Posterior cingulate gyrus (tissue), 11 donors: Measurements from ENCODE around the gene PHLDA3.
"Not testable (repeated sequence)": the region's sequence is repeated elsewhere in the genome, so short reads cannot be mapped to it uniquely, and the experiment has no call there.

Source experiments
- DNase-seq, 10 donors: peaks; one replicate each; pipeline versions ENCODE4 v3.0.0 to v3.0.0-alpha.2; 2020 to 2021; ENCODE audit warnings: mixed read lengths in 3 of 10
- intact Hi-C: fragments of 100-400 bp; cut with DNase I; formaldehyde crosslinking; loops from one replicate; pipeline ENCODE4 v1.15.1; 2023

PHLDA3 gene

GRCh38 chr1:201504179-201504631 is 35.2 kb upstream of the PHLDA3 start:
- no peak for DNase-seq
- intact Hi-C loops = no loop called here

GRCh38 chr1:201503397-201504176 is 34.6 kb upstream of the PHLDA3 start:
- intact Hi-C loops = no loop called here
- peak in 1 of 10 donors; percentile 76 for DNase-seq

DNA sequence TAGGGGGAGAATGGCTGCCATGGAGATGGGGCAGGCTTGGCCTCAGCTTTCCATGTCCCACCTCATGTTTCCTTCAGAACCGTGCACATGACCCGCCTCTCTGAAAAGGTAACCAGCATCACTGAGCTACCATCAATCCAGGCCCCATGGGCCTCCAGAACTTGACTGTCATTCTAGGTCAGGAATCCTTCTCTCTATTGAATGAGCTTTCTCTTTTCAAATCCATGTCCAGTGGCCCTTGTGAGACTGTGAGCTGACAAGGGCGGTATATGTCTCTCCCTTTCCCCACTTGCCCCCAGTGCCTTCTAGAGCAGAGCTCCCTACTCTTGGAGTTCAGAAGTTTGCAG is 33.5 kb upstream of the PHLDA3 start:
- DNase-seq = no peak
- intact Hi-C loops = no loop called here

GRCh38 chr1:201501812-201502510 is 33.0 kb upstream of the PHLDA3 start:
- DNase-seq = no peak
- intact Hi-C loops = no loop called here

GRCh38 chr1:201501144-201501543 is 32.2 kb upstream of the PHLDA3 start:
- intact Hi-C loops = no loop called here
- DNase-seq = no peak

DNA sequence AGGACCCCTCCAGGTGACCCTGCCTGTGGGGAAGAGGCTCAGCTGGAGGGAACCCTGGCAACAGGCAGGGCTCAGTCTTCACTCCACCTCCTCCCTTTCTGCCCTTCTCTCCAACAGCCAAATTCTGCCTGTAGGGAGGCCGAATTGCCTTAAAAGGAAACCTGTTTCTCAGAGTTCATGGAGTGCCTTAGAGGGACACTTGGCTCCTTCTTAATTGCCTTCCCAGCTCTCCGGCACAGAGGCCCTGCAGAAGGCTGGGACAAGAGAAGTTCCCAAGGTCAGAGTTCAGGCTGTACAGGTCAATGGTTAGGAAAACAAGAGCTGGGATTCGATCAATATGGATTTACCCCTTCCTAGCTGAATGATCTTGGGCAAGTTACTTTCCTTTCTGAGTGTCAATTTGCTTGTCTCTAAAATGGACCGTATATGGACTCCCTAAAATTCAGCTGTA is 31.7 kb upstream of the PHLDA3 start:
- peak in 1 of 10 donors; percentile 21 for DNase-seq
- intact Hi-C loops = no loop called here

GRCh38 chr1:201499795-201500669 is 31.0 kb upstream of the PHLDA3 start:
- intact Hi-C loops = no loop called here
- DNase-seq = peak; percentile 68 to 97 (median 80)

- intact Hi-C loops = no loop called here
- DNase-seq = no peak
These were observed 30.2 kb upstream of the PHLDA3 start for GRCh38 chr1:201499191-201499590.

GRCh38 chr1:201498621-201499020 is 29.6 kb upstream of the PHLDA3 start:
- peak in 1 of 10 donors; percentile 58 for DNase-seq
- intact Hi-C loops = no loop called here

GRCh38 chr1:201497935-201498509 is 29.0 kb upstream of the PHLDA3 start:
- intact Hi-C loops = no loop called here
- DNase-seq = peak in 1 of 10 donors; percentile 77

DNA sequence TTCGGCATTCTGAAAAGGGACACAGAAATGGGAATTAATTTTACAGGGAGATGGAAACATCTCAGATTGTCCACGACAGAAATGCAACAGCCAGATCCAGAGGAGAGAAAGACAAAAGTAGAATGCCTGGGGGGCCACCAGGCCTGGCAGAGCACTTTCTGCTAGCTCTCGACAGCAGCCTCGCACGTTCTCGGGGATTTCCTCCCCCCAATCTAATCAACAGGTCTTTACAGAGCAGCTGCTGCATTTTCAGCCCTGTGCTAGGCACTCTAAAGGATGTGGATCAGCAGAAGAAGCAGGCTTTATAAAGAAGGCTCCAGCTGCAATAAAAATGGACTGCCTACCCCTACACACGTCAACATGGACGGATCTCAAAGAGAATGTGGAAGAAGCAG is 27.3 kb upstream of the PHLDA3 start:
- intact Hi-C loops = no loop called here
- peak in 1 of 10 donors; percentile 74 for DNase-seq

DNA sequence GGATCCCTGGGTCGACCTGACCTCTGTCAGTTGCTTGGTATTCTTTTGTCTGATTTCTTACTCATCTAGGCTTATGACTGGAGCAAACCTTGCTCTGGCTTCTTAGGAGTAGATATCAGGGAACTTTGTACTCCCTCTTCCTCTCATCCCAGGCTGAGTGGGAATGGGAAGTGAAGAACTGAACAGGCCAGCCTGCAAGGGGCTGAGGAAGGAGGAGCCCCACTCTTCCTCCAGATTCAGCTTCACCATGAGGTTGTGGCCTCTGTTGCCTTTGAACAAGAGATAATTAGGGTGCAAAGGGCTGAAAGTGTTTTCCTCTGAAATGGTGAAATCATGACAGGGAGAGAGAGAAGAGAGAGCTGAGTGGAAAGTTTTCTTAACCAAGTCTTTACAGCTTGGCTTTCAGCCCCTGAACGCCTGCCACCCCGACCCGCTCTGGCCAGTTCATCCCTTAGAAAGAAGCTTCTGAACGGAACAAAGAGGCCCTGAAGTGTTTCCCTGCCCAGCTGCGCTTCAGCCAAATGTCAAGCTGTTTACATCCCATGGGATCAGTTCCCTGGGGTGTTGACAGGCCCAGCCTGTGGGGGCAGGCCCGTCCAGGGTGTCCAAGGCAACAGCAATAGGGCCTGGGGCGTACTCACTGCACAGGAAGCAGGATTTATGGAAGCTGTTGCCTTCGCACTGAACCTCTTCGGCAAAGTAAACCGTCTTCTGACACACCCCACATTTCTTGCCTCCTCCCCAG is 26.7 kb upstream of the PHLDA3 start:
- intact Hi-C loops = no loop called here

GRCh38 chr1:201493757-201494617 is 25.0 kb upstream of the PHLDA3 start:
- peak in 1 of 10 donors; percentile 64 for DNase-seq
- intact Hi-C loops = no loop called here

More for the DNA sequence above, 26.7 kb upstream of the PHLDA3 start:
- peak; percentile 73 to 97 (median 82) for DNase-seq

- intact Hi-C loops = not testable (repeated sequence)
These were observed 24.2 kb upstream of the PHLDA3 start for GRCh38 chr1:201493026-201493656.

DNA sequence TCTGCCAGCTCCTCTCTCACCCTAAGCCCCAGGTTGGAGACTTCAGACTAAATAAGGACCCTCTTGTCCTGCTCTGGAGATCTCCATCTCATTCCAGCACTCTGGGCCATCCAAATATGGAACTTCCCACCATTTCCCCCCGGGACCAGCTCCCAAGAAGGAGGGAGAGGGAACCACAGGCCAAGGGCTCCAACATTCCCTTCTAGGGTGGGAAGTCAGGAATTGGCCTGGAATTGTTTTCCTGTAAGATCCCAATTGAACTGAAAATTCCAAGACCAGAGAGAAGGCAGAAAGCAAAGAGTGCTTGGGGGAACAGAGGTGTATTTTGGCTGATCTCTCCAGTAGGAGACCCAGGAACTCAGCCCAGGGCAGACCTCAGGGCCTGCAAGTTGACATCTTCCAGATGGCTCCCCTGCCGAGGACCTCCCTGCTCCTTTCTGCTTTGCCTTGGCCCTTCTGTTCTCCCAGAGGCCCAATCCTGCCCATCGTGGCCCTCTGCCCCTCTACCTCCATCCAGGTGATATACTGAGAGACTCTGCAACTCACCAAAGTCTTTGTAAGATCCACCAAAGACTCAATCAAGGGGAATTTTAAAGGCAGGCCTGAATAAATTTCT is 23.0 kb upstream of the PHLDA3 start:
- peak in 1 of 10 donors; percentile 20 for DNase-seq
- intact Hi-C loops = no loop called here

More at GRCh38 chr1:201493026-201493656, 24.2 kb upstream of the PHLDA3 start:
- DNase-seq = peak in 1 of 10 donors; percentile 26

DNA sequence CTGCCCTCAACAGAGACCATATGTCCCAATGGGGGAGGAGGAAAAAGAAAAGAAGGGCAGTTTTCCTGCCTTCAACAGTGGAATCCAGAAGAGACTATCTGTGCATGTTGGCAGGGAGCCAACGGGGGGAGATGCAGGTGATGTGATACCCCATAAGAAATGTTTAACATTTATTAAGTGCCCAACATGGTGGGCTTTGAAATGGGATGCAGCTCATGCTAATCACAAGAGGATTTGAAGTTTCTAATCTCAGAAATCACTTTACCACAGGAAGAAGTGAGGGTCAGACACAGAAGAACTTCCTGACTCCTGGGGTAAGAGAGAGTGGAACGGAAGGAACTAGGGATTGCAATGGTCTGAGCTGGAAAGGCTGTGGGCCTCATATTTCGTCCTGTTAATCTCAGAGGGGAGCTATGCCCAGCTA is 21.7 kb upstream of the PHLDA3 start:
- DNase-seq = peak in 1 of 10 donors; percentile 14

DNA sequence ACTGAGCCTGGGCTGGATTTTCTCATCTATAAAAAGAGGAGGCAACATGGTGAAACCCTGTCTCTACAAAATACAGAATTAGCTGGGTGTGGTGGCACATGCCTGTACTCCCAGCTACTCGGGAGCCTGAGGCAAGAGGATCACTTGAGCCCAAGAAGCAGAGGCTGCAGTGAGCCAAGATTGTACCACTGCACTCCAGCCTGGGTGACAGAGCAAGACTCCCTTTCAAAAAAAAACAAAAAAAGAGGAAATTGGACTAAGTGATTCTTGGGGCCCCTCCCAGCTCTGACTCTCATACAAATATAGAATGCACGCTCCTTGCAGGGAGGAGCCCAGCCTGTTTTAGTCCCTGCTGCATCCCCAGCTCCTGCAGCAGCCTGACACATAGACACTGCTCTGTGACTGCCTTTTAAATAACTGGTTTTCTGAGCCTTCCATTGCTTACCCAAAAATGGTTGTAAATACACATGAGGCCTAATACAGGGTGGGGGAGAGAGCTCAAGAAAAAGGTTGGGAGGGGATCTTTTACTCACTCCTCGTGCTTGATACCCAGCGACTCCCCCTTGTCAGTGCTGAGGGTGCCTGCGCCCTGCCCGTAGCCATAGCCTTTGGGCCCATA is 20.8 kb upstream of the PHLDA3 start:
- DNase-seq = peak in 1 of 10 donors; percentile 29
- intact Hi-C loops = no loop called here

More for the DNA sequence above, 21.7 kb upstream of the PHLDA3 start:
- intact Hi-C loops = no loop called here
